ENCODE results near the gene RELB.

RELB gene

GRCh38 chr19:45021971-45022370 is 20.7 kb downstream of the RELB start:
- no peak for DNase-seq (ENCODE audit: low read depth in 2 of 2)

- no peak for DNase-seq (ENCODE audit: low read depth in 2 of 2)
Observed at GRCh38 chr19:45023048-45023447, 21.8 kb downstream of the RELB start.

DNA sequence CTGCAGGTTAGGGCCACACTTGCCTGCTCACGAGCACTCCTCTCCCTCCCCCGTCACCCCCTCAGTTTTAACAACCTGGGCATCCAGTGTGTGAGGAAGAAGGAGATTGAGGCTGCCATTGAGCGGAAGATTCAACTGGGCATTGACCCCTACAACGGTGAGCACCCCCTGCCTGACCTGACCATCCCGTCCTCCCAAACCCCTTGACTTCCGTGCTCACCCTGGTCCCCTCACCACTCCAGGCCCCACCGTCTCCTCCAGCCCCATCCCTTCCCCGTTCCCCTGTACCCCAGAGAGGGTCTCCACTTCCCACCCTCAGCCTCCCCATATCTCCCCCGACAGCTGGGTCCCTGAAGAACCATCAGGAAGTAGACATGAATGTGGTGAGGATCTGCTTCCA is 24.0 kb downstream of the RELB start:
- DNase-seq (ENCODE audit: low read depth in 2 of 2): no peak

GRCh38 chr19:45027371-45027770 is 26.1 kb downstream of the RELB start:
- no peak for DNase-seq (ENCODE audit: low read depth in 2 of 2)

GRCh38 chr19:45030825-45031224 is 29.6 kb downstream of the RELB start:
- no peak for DNase-seq (ENCODE audit: low read depth in 2 of 2)

DNA sequence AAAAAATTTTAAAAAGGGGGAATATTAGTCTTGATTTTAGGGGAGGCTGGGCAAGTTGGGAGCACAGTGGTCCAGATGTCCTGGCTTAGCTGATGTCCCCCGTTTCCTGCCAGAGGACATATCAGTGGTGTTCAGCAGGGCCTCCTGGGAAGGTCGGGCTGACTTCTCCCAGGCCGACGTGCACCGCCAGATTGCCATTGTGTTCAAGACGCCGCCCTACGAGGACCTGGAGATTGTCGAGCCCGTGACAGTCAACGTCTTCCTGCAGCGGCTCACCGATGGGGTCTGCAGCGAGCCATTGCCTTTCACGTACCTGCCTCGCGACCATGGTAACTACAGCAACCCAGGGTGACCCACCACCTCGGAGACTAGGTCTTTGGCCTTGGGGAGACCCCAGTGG is 31.2 kb downstream of the RELB start:
- no peak for DNase-seq (ENCODE audit: low read depth in 2 of 2)

GRCh38 chr19:45035755-45036154 is 34.5 kb downstream of the RELB start:
- DNase-seq (ENCODE audit: low read depth in 2 of 2): no peak

GRCh38 chr19:45037393-45038169 is 36.3 kb downstream of the RELB start:
- no peak for DNase-seq (ENCODE audit: low read depth in 2 of 2)

DNA sequence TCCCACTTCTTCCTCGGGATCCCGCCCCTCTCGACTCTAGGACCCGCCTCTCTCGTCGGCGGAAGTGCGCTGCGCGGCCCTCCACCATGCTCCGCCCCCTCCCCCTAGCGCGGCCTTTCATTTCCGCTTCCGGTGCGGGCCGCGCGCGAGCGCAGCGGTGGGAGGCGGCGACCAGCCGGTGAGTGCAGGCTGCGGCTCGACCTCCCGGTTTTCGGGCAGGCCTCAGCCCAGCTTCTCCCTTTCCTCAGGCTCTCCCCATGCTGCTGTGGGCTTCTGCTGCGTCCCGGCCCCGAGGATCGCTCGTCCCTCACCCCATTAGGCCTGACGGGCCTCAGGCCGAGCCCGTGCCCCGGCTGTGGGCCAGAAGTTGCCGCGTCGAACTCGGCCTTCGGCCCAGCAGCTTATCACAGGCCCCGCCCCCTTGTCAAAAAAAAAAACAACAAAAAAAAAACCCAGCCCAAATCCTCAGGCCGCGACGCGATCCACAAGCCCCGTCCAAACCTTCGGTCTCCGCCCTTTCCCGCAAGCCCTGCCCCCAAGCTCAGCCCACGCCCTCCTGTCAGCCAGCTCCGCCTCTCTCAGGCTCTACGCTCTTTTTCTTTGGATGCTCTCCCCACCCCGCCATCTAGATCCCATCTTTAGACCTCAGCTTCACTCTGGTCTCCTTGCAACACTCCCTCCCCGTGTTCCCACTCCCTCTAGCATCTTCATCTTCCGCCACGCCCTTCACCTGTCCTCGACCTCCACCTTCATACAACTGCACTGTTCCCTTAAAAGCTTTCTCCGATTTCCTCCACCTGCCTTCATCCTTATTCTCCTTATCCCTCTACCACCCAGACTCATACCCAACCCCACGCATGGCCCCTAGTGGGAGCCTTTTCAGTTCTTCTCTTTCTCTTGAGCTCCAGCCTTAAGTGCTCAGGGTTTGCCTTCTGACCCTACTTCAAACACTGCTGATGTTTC is 37.9 kb downstream of the RELB start, which contains the start of gene CLASRP:
Gene CLASRP (plus strand): TSS at position 115 of the 963 bp plus-strand sequence. CDS start 1,168 bp downstream, outside the sequence.
- DNase-seq (ENCODE audit: low read depth in 2 of 2): peak; percentile 88

DNA sequence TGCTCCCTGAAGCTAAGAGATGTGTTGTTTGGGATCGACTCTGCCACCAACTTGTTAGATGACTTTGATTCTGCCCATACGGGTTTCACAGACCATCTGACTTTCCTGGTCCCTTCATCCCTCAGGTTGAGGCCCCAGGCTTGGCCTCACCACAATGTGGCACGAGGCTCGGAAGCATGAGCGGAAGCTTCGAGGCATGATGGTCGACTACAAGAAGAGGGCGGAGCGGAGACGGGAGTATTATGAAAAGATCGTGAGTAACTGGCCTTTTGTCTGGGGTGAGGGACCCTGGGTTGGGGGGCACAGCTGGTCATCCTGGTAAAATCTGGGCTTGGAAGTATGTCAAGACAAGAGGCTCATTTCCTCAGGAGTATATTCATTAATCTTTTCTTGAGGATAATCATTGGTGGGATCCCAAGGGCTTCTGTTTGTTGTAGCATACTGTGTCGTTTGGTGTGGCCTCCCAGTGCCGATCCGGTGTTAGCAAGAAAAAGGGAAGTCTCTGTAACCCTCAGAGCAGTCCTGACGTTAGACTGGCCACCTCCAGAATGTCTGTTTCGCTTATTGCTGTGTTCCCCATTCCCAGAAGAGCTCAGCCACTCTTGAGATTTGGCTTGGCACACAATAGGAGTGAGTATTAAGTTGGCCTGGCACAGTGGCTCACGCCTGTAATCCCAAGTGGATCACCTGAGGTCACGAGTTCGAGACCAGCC is 39.0 kb downstream of the RELB start:
- no peak for DNase-seq (ENCODE audit: low read depth in 2 of 2)

- no peak for DNase-seq (ENCODE audit: low read depth in 2 of 2)
Observed at GRCh38 chr19:45041125-45041524, 39.9 kb downstream of the RELB start.

- DNase-seq (ENCODE audit: low read depth in 2 of 2): no peak
Observed at GRCh38 chr19:45045671-45046353, 44.5 kb downstream of the RELB start.

DNA sequence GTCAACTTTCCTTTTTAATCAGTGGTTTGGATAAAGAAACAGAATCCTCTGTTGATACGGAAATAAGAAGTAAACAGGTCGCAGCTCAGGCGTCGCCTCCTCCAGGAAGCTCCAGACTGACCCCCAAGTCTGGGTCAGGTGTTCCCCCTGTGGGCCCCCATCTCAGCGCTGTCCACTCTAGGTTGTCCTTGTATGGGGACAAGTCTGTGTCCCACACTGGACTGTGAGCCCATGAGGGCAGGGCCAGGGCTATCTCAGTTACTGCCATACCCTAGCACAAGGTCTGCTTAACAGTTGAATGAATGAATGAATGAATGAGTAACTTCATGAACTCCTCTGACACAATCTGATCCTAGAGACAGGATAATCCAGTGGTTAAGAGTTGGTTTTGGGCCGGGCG is 45.1 kb downstream of the RELB start:
- no peak for DNase-seq (ENCODE audit: low read depth in 2 of 2)

DNA sequence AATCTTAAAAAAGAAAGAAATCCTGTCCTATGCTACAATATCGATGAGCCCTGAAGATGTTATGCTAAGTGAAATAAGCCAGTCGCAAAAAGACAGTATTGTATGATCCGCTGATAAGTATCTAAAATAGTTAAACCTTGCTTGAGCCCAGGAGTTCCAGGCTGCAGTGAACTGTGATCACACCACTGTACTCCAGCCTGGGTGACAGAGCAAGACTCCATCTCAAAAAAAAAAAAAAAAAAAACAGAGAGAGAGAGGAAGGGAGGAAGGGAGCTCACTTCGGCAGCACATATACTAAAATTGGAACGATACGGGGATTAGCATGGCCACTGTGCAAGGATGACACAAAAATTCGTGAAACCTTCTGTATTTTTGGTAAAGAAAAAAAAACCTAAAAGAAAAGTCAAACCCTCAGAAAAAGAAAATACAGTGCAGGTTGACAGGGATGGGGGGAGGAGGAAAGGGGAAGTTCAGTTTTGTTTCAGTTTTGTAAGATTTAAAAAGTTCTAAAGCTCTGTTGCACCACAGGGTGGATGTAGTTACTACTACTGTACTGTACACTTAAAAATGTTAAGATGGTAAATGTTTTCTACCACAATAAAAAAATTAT is 46.0 kb downstream of the RELB start:
- DNase-seq (ENCODE audit: low read depth in 2 of 2): no peak

DNA sequence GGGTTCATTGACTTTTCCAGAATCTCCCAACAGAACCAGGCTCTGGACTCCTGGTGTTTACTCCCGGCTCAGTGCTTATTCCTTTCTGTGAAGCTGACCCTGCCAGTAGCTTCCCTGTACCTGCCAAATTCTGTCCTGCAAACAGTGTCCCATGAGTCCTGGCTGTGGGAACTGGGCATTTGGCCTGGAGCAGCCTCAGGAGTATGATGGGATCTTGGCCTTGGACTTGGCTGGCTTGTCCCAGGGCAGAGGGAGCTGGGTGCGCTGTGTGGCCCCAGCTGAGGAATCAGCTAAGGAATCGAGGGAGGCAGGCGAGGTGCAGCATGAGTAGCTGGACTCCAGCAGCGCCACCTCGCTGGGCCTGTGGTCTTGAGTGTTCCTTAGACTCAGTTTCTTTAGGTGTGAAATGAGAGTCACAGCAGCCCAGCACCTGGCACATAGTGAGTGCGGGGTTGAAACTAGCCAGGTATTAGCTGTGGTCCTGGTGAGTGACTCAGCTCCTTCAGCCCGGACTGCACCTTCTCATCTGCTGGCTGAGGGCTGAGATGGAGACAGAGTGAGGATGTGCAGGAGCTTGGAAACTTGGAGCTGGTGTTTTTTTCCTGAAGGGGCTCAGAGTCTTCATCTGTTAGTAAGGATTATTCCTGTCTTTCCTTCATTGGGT is 47.9 kb downstream of the RELB start:
- DNase-seq (ENCODE audit: low read depth in 2 of 2): no peak

- DNase-seq (ENCODE audit: low read depth in 2 of 2): no peak
Observed at GRCh38 chr19:45050036-45050435, 48.8 kb downstream of the RELB start.

- no peak for DNase-seq (ENCODE audit: low read depth in 2 of 2)
Observed at GRCh38 chr19:45051929-45052579, 50.8 kb downstream of the RELB start.

DNA sequence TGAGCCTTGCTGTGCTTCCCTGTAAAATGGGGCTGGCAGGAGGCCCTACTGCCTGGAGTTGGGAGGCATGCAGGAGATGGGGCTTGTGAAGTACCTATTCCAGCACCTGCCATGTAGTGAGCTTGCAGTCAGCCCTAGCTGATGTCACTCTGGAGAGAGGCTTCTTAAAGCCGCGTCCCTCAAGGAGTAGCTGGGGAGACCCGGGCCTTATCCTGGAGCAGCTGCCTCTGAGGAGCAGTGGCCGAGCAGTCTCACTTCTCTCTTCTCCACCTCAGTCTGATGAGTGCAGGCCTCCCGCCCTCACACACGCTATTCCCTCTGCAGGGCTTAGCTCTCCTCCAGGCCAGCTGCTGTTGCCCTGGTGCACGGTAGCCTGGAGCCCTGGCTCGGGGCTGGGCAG is 55.6 kb downstream of the RELB start:
- DNase-seq (ENCODE audit: low read depth in 2 of 2): no peak

DNA sequence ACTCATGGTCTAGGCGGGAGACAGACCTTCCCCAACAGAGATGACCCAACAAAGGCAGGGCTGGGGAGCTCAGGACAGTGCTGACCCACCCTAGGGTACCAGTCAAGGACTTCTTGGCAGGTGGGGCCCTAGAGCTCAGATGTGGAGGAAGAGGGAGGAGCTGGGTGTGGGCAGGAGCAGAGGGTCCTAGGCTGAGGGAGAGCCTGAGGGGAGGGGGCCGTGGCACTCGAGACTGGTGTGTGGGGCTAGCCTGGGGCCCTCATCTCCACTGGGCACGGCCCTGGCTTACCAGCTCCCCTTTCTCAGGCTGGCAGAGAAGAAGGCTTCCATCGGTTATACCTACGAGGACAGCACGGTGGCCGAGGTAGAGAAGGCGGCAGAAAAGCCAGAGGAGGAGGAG is 56.2 kb downstream of the RELB start:
- no peak for DNase-seq (ENCODE audit: low read depth in 2 of 2)

GRCh38 chr19:45058622-45059159 is 57.4 kb downstream of the RELB start:
- DNase-seq (ENCODE audit: low read depth in 2 of 2): no peak

All from stimulated activated CD4-positive, alpha-beta T cell treated with anti-CD3 and anti-CD28 coated beads, Interleukin-4, amount 100 ng/mL, for 48 hours (primary cell).